Urinary bladder (tissue), 4 donors: Measurements from ENCODE around the gene FAM186B. TPM values are rescaled to one million over a fixed set of nuclear protein-coding genes. Genes with fewer than 3 reads are reported as not detected.

Source experiments
- DNase-seq: peaks from one replicate; pipeline ENCODE4 v3.0.0-alpha.2; 2015; ENCODE audit errors: extremely low spot score
- H3K27ac ChIP-seq: one replicate; pipeline ENCODE4 v1.5.1; 2013; ENCODE audit warnings: low read depth, mild to moderate bottlenecking, moderate library complexity
- H3K36me3 ChIP-seq: one replicate; pipeline ENCODE4 v1.6.1; 2013; ENCODE audit warnings: mild to moderate bottlenecking, moderate library complexity; ENCODE audit not compliant: insufficient read depth
- H3K4me1 ChIP-seq: one replicate; pipeline ENCODE4 v1.6.1; 2013; ENCODE audit warnings: mild to moderate bottlenecking, moderate library complexity; ENCODE audit not compliant: insufficient read depth
- H3K4me3 ChIP-seq: one replicate; pipeline ENCODE4 v1.5.1; 2013; ENCODE audit warnings: low read depth, low read length
- WGBS: extraction: QIAGEN DNeasy Blood & Tissue Kit; methylation state at CpG from one replicate; pipeline ENCODE4 v1.1.7; 2013; 5-methylcytosine and 5-hydroxymethylcytosine counted together
- polyA plus RNA-seq: library from polyadenylated mRNA; stranded (reverse); fragments of 200-250 nt; gene quantifications from one replicate; pipeline ENCODE4 v1.2.3, GENCODE V29; 2013
- total RNA-seq: library from RNA; depleted of rRNA; stranded (reverse); fragments of >200 nt; gene quantifications from one replicate; pipeline ENCODE4 v1.2.3, GENCODE V29; 2014
- donor health status: healthy with polysubstance abuse.
- donor health status: healthy.

Gene FAM186B
- total and polyA plus RNA-seq, 2 donors, result 0.16 to 0.25 TPM

GRCh38 chr12:49582850-49583249 lies 22.6 kb downstream of the FAM186B start:
- DNase-seq, result no peak
- no peaks in the 10 kb centered on the region for H3K4me1 ChIP-seq
- H3K27ac ChIP-seq, result no peak overlapping the region
- no peak overlapping the region for H3K4me3 ChIP-seq
- 27% methylated on average over 4 of the region's 4 CpGs for WGBS
- no peaks in the 10 kb centered on the region for H3K36me3 ChIP-seq

DNA sequence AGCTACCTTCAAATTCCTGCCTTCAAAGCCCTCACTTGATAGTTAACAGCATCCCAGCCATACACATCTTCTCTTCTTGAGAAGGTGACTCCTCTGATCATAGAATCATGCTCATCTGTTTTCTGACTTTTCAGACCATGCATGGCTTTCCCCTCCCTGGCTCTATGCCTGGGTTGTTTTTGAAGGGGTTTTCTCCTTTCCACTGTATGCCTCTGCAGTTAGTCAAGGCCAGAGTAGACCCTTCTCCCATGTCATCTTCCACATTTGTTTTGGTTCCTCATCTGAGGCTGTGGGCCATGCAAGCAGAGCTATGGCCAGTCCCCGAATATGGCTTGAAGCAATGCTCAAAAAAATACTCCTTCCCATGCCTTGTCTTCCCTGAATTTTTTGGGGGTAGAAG lies 23.2 kb downstream of the FAM186B start:
- Histone ChIP-seq H3K27ac (no peak overlapping the region), H3K36me3 (no peaks in the 10 kb centered on the region), H3K4me3 (no peak overlapping the region), H3K4me1 (no peaks in the 10 kb centered on the region)
- 78% methylated on average over 1 of the region's 1 CpG for WGBS
- no peak for DNase-seq

- peak; percentile 20 for DNase-seq
- Histone ChIP-seq H3K4me1 (no peaks in the 10 kb centered on the region), H3K4me3 (no peak overlapping the region), H3K27ac (no peak overlapping the region), H3K36me3 (no peaks in the 10 kb centered on the region)
- WGBS, result 38% methylated on average over 8 of the region's 8 CpGs
Observed at GRCh38 chr12:49580572-49581535, 24.6 kb downstream of the FAM186B start.

- Histone ChIP-seq H3K4me1 (no peaks in the 10 kb centered on the region), H3K4me3 (no peak overlapping the region), H3K36me3 (no peaks in the 10 kb centered on the region), H3K27ac (no peak overlapping the region)
- WGBS, result 80% methylated on average over 13 of the region's 13 CpGs
- DNase-seq, result no peak
Observed at GRCh38 chr12:49578471-49579112, 26.8 kb downstream of the FAM186B start.

DNA sequence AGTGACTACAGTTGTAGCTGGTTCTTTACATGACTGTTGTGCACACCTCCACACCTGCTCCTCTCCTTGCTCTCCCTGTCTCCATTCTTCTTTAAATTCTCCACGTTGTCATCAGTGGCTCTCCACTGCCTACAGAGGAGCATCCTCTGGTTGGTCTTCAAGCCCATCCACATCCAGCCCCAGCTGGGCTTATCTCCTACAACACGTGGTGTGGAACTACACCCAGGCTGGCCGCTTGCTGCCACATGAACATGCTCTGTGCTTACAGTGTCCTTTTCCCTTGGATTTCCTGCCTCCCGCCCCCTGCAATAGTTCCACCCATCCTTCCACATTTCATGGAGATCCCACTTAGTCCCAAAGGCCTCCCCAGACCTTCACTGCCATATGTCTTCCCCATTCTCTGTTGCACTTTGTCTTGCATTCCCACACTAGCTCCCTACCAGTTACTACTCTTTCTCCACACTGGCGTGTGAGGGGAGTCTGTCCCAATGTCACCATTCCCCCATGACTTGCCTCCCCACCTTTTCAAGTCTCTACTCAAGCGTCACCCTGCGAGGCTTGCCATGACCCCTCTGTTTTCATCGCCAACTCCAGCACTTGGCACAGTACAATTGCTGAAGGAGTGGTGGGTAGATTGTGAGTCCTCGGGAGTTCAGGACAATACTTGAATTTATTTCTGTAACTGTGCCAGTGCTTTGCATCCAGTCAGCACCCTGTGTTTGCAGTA lies 27.7 kb downstream of the FAM186B start:
- H3K4me1 ChIP-seq, result no peaks in the 10 kb centered on the region
- H3K4me3 ChIP-seq, result no peak overlapping the region
- H3K27ac ChIP-seq, result no peak overlapping the region
- DNase-seq, result no peak
- 83% methylated on average over 9 of the region's 9 CpGs for WGBS
- H3K36me3 ChIP-seq, result no peaks in the 10 kb centered on the region

DNA sequence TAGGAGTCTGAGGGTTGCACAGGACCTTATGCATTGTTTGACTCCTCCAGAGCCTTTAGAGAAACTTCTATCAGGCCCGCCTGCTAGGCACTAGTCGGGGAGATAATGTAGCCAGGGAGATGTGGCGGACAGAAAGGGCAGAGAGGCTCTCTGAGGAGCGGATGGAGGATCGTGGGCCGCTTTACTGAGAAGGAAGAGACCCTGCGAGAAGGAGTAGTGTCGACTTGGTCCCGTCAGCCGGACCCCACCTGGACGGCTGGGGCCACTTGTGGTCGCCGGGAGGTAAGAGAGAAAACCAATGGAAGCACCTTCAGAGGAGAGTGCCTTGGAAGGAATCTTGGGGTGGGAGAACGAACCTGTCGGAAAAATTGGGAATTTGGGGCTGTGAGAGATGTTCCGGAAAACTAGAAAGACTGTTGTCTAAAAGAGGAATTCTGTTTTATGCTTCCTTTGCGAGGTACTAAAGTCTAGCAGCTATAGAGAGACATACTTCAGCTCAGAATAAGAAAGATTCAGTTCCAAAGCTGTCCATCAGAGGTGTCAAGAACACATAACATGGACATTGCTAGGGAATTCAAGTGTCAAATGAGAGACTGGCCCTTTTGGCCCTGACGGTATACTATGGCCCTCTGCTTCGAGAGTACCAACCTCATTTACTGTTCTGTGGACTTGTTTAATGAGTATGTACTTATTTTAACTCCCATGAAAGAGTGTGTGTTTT lies 36.8 kb downstream of the FAM186B start:
- Histone ChIP-seq H3K27ac (no peak overlapping the region), H3K4me3 (peak overlapping the region; percentile 69), H3K4me1 (peaks cover 2% of the 10 kb centered on the region), H3K36me3 (no peaks in the 10 kb centered on the region)
- DNase-seq, result no peak
- WGBS, result 1% methylated on average over 19 of the region's 19 CpGs

GRCh38 chr12:49567611-49568441 lies 37.6 kb downstream of the FAM186B start, which contains the start of gene MCRS1:
Gene MCRS1 (minus strand): TSS chr12:49568142. CDS start chr12:49566731, 1,411 bp downstream.
- H3K4me1 ChIP-seq, result peaks cover 2% of the 10 kb centered on the region
- no peaks in the 10 kb centered on the region for H3K36me3 ChIP-seq
- DNase-seq, result peak; percentile 88
- WGBS, result under 1% methylated on average over 54 of the region's 54 CpGs
- peak within 1 kb of the TSS; percentile 57 for H3K27ac ChIP-seq
- peak within 1 kb of the TSS; percentile 69 for H3K4me3 ChIP-seq

DNA sequence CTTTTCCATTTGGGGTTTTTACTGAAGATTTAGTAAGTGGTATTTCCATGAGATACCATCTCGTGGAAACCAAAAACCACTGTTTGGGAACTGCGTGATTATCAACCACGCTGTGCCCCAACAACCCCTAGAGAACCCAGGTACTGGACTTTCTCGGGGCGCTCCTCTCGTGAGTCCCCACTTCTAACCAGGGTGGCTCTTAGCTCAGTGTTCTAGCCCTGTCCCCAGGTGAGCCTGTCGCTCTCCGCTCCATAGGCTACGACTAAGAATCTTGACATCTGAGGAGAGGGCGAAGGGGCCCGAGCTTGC lies 38.2 kb downstream of the FAM186B start:
- Histone ChIP-seq H3K36me3 (no peaks in the 10 kb centered on the region), H3K4me3 (peak overlapping the region; percentile 69), H3K27ac (no peak overlapping the region), H3K4me1 (peaks cover 2% of the 10 kb centered on the region)
- 3% methylated on average over 11 of the region's 11 CpGs for WGBS
- DNase-seq, result no peak

DNA sequence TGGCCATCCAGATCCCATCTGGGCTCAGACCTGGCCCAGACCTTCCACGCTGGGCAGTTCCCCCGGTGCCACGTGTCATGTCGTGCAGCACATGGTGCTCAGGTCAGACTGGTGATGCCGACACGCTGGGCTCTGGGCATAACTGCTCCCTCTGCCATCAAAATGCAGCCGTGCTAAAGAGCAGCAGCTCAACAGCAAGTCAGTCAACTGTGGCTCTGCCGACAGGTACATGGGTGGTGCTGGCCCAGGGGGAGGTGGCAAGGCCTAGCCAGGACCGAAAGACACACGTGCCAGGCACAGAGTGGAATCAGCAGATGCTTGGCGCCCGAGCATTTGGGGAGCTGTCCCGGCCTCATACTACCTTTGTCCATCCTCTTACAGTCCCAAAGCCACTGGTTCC lies 39.1 kb downstream of the FAM186B start:
- 94% methylated on average over 13 of the region's 13 CpGs for WGBS
- Histone ChIP-seq H3K4me3 (no peak overlapping the region), H3K27ac (no peak overlapping the region), H3K4me1 (peaks cover 2% of the 10 kb centered on the region), H3K36me3 (no peaks in the 10 kb centered on the region)
- no peak for DNase-seq

GRCh38 chr12:49565406-49566265 lies 39.8 kb downstream of the FAM186B start:
- Histone ChIP-seq H3K36me3 (no peaks in the 10 kb centered on the region), H3K4me1 (no peaks in the 10 kb centered on the region), H3K27ac (no peak overlapping the region), H3K4me3 (no peak overlapping the region)
- 92% methylated on average over 12 of the region's 12 CpGs for WGBS
- no peak for DNase-seq

DNA sequence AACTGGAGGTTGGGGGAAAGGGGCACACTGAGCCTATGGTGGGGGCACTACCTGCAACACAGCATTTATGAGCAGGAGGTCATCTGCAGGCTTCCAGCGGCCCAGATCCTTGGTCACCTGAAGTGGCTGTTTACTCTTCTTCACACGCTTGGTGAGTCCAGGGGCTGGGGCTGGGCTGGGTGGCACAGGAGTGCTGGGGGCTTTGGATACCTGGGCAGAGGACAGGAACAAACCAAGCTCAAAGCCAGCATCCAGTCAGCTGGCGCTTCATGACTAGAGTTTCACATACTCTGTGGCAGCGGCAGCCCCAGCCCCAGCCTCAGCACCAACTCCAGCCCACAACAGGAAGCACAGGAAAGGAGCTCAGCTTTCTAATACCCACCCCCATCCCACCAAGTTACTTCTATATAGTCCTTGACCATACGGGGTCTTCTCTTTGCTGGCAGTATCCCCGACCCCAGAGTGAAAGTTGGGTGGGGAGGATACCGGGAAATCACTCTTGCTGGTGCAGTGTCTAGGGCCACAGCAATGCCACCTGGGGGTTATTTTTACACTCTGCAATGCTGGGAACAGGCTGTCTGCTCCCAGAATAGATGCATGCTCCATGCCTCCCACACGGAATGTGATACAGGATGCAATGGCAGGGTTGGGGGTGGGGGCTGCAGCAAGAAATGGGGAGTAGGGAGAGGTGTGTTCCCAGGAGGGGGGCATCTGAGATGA lies 40.6 kb downstream of the FAM186B start:
- DNase-seq, result no peak
- no peaks in the 10 kb centered on the region for H3K36me3 ChIP-seq

More for the DNA sequence above, 40.6 kb downstream of the FAM186B start:
- 83% methylated on average over 8 of the region's 8 CpGs for WGBS
- Histone ChIP-seq H3K4me3 (no peak overlapping the region), H3K4me1 (no peaks in the 10 kb centered on the region), H3K27ac (no peak overlapping the region)
